GM18502 (cell line): ENCODE results near the gene PDE6G.

Experiments used
- ATAC-seq: cut with Tn5 transposase; IDR thresholded peaks from one replicate; pipeline ENCODE4 v1.9.1; 2021; ENCODE audit warnings: mild to moderate bottlenecking; ENCODE audit not compliant: unreplicated experiment, poor library complexity

Gene PDE6G

DNA sequence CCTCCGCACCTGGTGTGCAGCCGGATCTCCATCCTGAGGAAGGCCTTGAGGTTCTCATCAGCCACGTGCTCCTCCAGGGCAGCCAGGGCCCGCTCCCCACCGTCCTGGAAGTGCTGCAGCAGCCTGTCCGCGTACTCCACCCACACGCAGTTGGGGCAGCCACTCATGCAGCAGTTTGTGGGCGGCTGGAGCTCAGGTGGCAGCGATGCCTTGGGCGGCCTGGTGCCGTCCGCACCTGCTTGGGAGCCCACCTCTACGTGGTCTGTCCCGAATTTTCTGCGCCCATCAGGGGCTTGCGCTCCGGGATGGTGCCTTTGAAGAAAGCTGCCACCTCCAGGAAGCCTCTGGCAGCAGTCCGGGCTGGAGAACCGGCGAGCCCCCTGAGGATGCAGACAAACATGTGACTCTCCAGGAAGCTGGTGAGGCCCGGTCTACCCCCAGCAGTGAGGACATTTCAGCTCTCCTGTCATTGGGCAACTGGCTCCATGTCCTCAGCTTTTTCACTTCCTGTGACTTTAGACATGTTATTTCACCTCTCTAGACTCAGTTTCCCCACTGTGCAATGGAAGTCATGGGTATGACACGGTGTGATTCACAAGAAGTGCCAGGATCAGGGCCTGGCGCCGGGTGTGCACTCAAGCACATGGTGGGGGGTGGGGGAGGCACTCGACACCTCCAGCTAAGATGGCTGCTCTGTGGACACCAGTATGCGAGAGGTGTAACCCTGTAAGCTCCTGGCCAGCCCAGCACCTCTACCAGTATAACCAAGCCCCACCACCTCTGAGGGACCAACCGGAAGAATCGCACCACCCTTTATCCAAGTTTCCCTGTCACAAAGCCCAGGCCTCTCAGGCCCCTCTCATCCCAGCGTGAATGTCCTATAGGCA is 9.1 kb upstream of the PDE6G start:
- peak; percentile 8 for ATAC-seq

DNA sequence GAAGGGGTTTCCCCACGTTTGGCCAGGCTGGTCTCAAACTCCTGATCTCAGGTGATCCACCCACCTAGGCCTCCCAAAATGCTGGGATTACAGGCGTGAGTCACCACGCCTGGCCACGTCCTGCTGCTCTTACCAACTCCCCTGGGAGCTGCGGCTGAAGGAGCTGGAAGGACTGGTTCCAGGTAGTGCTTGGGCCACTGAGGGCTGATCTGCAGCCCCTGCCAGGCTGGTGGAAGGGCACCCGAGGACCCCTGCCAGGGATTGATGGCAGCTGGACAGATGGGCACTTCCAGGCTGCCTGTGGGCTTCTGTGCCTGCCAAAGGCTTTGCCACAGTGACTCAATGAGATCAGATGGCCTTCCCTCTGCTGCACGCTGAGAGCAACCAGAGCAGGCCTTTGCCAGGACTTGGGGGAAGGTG is 7.7 kb upstream of the PDE6G start:
- no peak for ATAC-seq

DNA sequence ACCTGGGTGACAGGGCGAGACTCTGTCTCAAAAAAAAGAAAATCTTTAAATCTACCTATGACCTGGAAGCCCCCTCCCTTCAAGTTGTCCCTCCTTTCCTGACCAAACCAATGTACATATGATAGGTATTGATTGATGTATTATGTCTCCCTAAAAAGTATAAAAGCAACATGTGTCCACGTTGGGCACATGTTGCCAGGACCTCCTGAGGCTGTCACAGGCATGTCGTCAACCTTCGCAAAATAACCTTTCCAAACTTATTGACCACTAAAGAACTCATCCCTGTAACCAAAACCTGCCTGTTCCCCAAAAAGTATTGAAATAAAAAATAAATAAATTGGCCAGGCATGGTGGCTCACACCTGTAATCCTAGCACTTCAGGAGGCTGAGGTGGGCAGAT is 5.7 kb upstream of the PDE6G start:
- ATAC-seq = no peak

GRCh38 chr17:81660441-81660840 is 4.1 kb upstream of the PDE6G start:
- no peak for ATAC-seq

DNA sequence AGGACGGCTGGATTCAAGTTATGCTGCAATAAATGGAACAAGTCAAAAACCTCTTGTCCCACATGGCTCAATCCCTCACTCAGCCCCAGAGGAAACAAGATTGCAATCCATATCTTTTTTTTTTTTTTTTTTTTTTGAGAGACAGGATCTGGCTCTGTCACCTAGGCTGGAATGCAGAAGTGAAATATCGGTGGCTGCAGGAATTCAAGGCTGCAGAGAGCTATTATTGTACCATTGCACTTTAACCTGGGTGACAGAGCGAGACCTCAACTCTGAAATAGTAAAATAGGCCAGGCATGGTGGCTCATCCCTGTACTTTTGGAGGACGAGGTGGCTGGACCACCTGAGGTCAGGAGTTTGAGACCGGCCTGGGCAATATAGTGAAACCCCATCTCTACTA is 2.7 kb upstream of the PDE6G start:
- ATAC-seq = no peak

- no peak for ATAC-seq
Observed at GRCh38 chr17:81656835-81657234, 493 bp upstream of the PDE6G start.

GRCh38 chr17:81655378-81656117 is 794 bp downstream of the PDE6G start:
- no peak for ATAC-seq

- ATAC-seq = no peak
Observed at GRCh38 chr17:81652906-81653771, 3.2 kb downstream of the PDE6G start.

GRCh38 chr17:81651692-81652091 is 4.7 kb downstream of the PDE6G start:
- no peak for ATAC-seq

- no peak for ATAC-seq
Observed at GRCh38 chr17:81650951-81651350, 5.4 kb downstream of the PDE6G start.

DNA sequence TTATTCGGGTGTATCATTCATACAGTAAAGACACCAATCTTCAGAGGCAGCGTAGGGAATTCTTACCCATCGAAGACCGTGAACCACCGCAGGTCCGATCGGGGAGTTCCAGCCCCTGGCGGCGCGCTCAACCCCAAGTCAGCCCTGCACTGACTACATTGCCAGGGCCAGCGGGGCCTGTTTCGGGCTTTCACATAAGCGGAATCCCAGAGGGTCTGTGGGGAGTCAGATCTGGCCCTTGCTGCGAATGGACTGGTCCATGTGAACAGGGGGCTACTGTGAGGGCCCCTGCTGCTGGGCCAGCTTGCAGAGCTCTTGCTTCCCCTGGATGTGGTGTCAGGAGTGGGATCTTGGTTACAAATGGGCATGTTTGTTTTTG is 7.6 kb downstream of the PDE6G start:
- no peak for ATAC-seq

DNA sequence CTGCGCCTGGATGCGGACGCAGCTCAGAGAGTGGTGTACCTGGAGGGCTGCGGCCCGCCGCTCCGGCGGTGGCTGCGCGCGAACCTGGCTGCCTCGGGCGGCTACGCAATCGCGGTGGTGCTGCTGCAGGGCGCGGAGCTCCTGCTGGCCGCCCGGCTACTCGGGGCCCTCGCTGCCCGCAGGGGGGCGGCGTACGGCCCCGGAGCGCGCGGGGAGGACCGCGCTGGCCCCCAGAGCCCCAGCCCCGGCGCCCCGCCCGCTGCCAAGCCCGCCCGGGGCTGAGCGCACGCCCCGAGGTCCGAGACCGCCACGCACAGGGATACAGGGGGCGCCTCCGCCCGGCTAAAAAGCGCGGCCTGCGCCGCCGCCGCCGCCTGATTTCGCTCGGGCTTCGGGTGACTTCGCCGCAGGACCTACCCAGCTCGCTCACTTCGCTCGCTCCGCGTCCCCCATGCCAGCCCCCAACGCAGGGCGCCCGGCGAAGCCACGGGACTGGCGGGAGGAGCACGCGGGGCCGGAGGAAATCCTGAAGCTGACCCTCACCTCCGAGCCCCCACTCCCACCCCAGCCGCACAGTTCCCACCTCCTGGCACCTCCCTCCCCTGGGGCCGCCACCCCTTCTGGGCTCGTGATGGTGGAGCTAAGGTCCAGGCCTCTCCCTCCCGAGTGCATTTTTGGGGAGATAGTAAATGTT is 8.2 kb downstream of the PDE6G start:
- no peak for ATAC-seq

DNA sequence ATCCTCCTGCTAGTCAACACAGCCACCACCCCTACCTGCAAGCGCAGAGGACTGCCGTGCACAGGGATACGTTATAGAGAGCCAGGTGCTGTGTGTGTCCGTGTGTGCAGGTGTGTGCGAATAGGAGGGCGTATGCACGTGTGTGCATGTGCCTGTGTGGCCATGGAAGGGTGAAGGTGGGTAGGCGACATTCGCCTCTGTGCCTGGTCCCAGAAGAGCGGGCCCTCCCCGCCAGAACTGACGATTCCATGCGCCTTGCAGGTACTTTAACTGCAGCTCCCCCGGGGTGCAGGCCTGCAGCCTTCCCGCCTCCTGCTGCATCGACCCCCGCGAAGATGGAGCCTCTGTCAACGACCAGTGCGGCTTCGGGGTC is 8.7 kb downstream of the PDE6G start:
- ATAC-seq = no peak

DNA sequence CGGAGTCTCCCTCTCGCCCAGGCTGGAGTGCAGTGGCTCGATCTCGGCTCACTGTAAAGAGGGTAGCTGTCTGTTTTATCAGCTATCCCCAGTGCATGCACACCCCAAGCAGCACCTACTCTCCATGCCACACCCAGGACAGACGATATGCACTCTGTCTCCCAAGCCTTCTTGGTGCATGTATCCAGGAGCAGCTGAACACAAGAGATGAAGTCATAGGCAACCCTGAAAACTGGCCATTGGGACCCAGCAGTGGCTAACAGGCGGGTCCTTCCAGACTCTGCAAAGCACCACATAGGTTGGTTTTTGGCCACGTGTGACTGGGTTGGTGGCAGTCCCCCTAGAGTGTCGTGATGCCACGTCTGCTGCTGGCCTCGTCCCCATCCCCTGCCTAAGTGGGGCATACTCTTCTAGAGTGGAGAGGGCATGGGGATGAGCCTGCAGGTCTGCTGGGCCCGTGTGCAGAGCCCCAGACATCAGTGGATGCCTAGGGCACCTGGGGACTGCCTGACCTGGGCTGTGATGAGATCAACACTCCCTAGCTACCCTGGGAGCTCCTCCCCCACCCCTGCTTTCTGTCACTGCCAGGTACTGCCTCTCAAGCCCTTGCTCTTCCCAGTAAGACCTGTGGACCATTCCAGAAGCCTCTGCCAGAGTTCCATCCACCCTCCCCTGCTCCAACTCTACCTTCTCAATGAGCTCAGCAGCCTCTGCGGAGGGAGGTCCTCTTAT is 9.3 kb downstream of the PDE6G start:
- no peak for ATAC-seq

DNA sequence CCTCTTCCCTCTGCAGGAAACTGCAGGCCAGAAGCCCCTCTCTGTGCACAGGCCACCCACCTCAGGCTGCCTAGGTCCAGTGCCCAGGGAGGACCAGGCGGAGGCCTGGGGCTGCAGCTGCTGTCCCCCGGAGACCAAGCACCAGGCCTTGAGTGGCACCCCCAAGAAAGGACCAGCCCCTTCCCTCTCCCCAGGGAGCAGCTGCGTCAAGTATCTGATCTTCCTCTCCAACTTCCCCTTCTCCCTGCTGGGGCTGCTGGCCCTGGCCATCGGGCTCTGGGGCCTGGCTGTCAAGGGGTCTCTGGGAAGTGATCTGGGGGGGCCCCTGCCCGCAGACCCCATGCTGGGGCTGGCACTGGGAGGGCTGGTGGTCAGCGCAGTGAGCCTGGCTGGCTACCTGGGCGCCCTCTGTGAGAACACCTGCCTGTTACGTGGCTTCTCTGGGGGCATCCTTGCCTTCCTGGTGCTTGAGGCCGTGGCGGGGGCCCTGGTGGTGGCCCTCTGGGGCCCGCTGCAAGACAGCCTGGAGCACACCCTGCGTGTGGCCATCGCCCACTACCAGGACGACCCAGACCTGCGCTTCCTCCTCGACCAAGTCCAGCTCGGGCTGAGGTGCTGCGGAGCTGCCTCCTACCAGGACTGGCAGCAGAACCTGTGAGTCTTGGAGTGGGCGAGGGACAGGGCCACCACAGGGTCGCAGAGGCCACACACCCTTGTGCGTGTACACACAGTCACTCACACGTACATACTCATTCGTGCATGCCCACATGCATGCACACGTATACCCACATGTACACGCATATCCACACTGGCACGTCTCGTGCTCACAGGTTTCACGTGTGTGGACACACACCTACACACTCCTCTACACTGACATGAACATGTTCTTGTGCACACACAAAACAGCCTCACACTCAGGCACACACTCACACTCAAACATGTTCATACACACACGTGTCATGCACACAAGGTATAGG is 11.1 kb downstream of the PDE6G start:
- no peak for ATAC-seq

GRCh38 chr17:81644496-81644895 is 11.8 kb downstream of the PDE6G start:
- no peak for ATAC-seq

DNA sequence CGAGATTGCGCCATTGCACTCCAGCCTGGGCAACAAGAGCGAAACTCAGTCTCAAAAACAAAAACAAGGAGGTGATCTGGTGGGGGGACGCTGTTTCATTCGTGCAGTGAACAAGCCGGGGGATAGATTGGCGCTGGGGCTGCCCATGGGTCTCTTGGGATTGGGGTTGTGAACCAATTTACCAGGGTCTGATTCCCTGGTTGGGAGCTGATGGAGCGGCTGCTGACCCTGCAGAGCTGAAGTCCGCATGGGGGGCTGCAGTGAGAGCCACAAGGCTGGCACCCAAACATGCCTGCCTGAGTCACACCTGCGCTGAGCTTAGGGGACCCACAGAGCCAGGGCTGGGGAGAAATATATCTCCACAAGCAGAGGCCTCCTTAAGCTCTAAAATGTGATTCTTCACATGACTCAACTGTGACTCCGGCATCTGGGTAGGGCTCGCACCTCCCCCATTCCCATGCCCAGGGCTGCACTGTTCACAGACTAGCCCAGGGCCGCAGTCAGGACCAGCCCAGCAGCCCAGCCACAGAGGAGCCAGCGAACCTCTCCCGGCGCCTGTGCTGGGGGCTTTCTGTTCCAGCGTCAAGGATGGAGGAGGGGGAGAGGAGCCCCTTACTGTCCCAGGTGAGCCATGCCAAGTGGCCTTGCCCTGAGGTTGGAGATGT is 14.4 kb downstream of the PDE6G start:
- no peak for ATAC-seq

DNA sequence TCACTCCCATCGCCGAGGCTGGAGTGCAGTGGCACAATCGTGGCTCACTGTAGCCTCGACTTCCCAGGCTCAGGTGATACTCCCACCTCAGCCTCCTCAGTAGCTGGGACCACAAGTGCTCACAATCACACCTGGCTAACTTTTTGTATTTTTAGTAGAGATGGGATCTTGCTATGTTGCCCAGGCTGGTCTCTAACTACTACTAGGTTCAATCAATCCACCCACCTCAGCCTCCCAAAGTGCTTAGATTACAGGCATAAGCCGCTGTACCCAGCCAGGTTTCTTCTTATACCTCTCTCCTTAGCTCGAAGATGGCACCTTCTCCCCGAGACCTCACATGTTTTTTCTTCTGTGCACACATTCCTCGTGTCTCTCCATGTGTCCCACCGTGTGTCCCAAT is 16.3 kb downstream of the PDE6G start:
- ATAC-seq = no peak
